ENCODE results near the gene NBPF10.
"Not testable (repeated sequence)": the region's sequence is repeated elsewhere in the genome, so short reads cannot be mapped to it uniquely, and the experiment has no call there.

NBPF10 gene

GRCh38 chr1:146144465-146144864 lies at the start of gene NBPF10:
NBPF10 (minus strand) TSS chr1:146144804; CDS start chr1:146144769, 35 bp downstream.
- DNase-seq (ENCODE audit: low read depth): not testable (repeated sequence)

GRCh38 chr1:146174531-146174930 lies 29.9 kb upstream of the NBPF10 start:
- DNase-seq (ENCODE audit: low read depth): not testable (repeated sequence)

- not testable (repeated sequence) for DNase-seq (ENCODE audit: low read depth)
Measured at GRCh38 chr1:146167740-146168139, 23.1 kb upstream of the NBPF10 start.

GRCh38 chr1:146167273-146167672 lies 22.7 kb upstream of the NBPF10 start:
- DNase-seq (ENCODE audit: low read depth): not testable (repeated sequence)

Measured in activated T-cell treated with anti-CD3 and anti-CD28 coated beads for 48 hours (primary cell).